Ovary (tissue), 1 donor: ENCODE results near the gene SDC4.

Source experiments
- EP300 ChIP-seq: sonication (generic); formaldehyde crosslinking; IDR thresholded peaks from one replicate; pipeline ENCODE4 v1.6.1; 2017; ENCODE audit warnings: antibody characterized with exemption
- POLR2A ChIP-seq: fragments of 450-650 bp; IDR thresholded peaks from one replicate; pipeline ENCODE4 v1.6.1; 2017; ENCODE audit warnings: antibody characterized with exemption, mild to moderate bottlenecking, moderate library complexity

DNA sequence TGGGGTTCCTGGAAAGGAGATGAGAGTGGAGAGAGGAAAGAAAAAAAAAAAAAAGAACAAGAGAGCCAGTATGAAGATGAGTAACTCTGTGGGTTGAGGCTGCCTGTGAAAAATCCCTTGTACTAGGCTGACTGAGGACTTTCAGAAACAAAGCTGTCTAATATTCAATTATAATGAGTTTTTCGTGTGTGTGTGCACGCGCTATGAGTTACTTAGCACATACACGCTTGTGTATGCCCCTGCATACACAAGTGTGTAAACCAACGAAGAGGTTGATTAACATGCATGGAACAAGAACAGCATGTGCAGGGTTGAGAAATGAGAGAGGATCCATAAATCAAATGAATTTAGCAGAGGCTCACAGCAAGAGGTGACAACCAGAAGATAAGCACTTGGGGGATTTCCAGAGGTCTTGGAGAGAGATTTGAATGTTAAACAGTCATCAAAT, 46.4 kb downstream of the SDC4 start:
- TF ChIP-seq POLR2A: no peak
- no peak for TF ChIP-seq EP300
